HG02938 (cell line): ENCODE results near the gene CELA3A.
"Not testable (repeated sequence)": the region's sequence is repeated elsewhere in the genome, so short reads cannot be mapped to it uniquely, and the experiment has no call there.

Source experiments
- ATAC-seq: cut with Tn5 transposase; IDR thresholded peaks from one replicate; pipeline ENCODE4 v1.9.1; 2021; ENCODE audit warnings: mild to moderate bottlenecking, moderate library complexity; ENCODE audit not compliant: unreplicated experiment

Gene CELA3A

GRCh38 chr1:22012752-22013151, 11.3 kb downstream of the CELA3A start:
- ATAC-seq, result not testable (repeated sequence)

DNA sequence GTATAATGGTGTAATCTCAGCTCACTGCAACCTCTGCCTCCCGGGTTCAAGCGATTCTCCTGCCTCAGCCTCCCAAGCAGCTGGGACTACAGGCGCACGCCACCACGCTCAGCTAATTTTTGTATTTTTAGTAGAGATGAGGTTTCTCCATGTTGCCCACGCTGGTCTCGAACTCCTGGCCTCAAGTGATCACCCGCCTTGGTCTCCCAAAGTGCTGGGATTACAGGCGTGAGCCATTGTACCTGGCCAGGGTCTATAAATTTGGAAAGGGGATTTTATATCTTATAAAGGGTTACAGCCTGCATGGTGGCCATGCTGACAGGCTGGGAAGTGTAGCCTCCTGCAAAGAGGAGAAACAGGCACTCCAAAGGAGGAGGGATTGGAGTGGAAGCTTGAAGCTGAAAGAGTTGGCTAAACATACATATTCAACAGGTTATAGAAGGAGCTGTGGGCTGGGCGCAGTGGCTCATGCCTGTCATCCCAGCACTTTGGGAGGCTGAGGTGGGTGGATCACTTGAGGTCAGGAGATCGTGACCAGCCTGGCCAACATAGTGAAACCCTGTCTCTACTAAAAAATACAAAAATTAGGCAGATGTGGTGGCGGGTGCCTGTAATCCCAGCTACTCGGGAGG, 13.2 kb downstream of the CELA3A start:
- ATAC-seq, result not testable (repeated sequence)

DNA sequence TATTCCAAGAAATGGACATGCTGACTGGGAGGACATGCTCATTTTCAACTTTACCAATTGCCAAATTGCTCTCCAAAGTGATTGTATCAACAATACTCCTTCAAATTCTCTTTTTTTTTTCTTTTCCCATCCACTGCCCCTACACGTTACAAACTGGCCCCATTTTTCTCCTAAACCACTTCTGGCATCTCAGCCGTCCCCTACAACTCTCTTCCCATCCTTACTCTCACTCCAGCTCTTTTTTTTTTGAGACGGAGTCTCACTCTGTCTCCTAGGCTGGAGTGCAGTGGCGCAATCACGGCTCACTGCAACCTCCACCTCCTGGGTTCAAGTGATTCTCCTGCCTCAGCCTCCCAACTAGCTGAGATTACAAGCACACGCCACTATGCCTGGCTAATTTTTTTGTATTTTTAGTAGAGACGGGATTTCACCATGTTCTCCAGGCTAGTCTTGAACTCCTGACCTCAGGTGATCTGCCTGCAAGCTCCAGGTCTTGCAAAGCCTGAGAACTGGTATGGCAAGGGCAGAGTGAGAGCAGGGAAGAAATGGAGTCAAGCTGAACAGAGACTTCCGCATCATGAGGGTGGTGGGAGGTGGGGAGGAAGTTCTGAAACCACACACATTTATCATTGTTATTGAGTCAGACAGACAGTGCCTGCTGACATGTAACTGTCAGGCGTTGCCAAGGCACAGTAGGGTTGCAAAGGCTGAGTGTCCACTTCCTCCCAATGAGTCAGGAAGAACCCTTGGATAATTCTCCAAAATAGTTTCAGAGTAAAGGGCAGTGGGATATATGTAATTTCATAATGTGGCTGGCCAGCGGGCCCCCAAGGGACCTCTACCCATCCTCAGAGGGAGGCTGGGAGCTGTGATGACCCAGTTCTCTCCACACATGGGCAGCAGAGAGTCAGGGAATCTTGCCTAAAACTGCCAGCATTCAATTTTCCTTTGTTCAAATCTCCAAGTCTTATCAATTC, 17.4 kb downstream of the CELA3A start:
- no peak for ATAC-seq

DNA sequence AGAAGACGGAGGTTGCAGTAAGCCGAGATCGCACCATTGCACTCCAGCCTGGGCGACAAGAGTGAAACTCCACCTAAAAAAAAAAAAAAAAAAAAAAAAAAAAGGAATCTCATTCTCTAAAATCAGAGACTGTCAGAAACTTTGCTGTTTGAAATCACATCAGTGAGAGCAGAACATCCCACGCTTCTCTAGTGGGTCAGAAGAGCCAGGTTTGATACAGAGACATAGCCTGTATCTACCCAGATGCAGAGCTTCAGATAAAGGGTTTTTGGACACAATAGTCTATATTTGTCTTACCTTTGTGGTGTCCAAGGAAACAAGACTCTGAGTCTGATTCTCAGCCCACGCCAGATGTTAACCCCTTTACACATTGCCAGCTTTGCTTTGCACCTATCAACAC, 19.6 kb downstream of the CELA3A start:
- no peak for ATAC-seq

DNA sequence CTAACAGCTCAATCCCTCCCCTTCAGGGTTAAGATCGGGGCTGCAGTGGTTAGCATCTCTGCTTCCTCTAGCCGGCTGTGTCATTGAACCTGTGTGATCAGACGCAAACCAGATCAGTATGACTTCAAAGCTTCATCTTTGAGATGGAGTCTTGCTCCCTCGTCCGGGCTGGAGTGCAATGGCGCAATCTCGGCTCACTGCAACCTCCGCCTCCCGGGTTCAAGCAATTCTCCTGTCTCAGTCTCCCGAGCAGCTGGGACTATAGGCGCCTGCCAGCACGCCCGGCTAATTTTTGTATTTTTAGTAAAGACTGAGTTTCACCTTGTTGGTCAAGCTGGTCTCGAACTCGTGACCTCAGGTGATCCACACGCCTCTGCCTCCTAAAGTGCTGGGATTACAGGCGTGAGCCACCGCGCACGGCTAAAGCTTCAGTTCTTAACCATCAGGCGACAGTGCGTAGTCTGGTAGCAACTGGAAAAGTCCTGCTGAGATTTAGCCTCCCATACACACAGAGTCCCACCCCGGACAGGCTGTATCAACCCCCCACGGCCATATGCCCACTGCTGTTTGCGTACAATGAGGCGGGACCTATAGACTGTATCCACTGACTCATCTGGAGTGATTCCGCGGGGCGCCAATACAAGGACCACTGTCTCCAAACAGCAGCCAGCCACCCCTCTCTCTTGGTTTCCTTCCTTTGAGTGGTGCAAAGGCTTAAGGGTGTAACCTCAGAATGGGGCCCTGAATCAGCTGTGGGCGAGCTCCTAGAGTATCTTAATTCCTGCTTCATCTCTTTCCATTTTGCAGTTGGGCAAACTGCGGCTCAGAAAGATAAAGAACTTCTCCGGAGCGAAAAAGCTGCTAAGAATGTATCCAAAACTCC, 23.3 kb downstream of the CELA3A start:
- peak; percentile 34 for ATAC-seq

DNA sequence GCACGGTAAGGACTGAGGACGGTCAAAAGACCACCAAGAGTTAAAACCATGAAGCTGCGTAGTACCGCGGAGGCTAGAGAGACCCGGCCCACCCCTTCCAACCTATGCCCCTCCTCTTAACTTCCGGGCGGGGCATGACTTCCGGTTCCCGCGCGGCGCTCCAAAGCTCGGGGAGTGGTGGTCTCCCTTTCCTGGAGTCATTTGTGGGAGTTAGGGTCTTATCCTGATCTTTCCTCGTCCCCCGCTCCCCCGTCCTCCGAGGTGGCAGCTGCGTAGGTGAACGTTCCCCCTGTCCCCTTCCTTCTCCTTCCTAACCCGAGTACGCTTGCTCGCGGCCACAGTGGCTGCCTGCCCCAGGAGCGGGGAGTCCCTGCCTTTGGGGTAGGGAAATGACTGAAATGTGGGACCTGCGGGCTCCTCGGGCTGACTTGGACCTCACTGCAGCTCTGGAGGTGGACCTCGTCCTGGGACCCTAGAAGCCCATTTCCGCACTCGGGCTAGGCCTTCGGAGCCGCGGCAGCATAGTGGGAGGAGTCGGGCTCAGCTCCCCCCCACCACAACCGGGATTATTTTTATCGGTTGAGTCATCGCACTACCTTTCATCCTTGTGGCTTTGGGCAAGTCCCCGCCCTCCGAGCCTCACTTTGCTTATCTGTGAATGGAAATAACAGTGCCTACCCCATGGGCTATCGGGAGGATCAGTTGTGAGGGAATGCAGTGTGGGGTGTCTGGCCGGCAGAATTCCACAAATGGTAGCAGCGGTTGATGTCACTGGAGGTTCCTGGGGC, 24.1 kb downstream of the CELA3A start:
- ATAC-seq, result peak; percentile 62

GRCh38 chr1:22026924-22027289, 25.4 kb downstream of the CELA3A start:
- ATAC-seq, result no peak

GRCh38 chr1:22030057-22030456, 28.6 kb downstream of the CELA3A start:
- ATAC-seq, result no peak

- ATAC-seq, result no peak
Measured at GRCh38 chr1:22030473-22030872, 29.0 kb downstream of the CELA3A start.

GRCh38 chr1:22031214-22031962, 29.9 kb downstream of the CELA3A start:
- ATAC-seq, result no peak

GRCh38 chr1:22034834-22035233, 33.4 kb downstream of the CELA3A start:
- ATAC-seq, result not testable (repeated sequence)

GRCh38 chr1:22037520-22037919, 36.1 kb downstream of the CELA3A start:
- no peak for ATAC-seq

GRCh38 chr1:22038036-22038435, 36.6 kb downstream of the CELA3A start:
- no peak for ATAC-seq

DNA sequence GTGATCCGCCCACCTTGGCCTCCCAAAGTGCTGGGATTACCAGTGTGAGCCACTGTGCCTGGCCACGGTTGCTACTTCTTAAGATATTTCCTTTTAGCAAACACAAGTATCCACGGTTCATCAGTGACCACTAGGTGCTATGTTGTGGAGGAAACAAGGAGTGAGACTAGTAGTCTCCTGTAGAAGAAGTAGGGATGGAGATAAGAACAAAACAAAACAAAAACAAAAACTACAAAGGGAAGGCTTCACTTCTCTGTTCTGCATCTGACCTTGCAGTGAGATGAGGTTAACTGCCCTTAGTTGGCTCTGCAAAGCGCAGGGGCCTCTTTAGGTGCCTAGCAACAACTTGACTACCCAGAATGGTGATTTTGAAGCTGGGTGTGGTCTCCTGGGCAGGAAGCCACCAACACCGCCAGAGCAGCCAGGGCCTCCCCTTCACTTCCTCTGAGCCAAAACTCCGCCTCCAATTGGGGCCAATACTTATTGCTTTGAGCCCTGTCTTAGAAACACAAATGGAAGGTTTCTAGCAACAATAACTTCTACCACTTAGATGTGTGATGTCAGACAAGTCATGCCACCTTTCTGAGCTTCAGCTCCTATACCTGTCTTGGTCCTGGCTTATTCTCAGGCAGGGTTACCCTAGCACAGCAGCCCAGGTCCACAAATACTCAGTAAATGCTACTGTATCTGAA, 38.3 kb downstream of the CELA3A start:
- ATAC-seq, result peak; percentile 95

DNA sequence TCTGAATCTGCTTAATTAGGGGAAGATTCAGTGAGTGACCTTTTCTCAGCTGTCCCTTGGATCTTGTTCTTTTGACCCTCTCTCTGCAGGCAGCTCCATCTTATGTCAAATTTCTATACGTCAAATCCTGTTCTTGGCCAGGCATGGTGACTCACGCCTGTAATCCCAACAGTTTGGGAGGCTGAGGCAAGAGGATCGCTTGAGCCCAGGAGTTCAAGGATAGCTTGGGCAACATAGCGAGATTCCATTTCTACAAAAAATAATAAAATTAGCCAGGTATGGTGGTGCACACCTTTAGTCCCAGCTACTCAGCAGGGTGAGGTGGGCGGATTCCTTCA, 38.8 kb downstream of the CELA3A start:
- ATAC-seq, result no peak

- no peak for ATAC-seq
Measured at GRCh38 chr1:22041505-22041904, 40.0 kb downstream of the CELA3A start.

DNA sequence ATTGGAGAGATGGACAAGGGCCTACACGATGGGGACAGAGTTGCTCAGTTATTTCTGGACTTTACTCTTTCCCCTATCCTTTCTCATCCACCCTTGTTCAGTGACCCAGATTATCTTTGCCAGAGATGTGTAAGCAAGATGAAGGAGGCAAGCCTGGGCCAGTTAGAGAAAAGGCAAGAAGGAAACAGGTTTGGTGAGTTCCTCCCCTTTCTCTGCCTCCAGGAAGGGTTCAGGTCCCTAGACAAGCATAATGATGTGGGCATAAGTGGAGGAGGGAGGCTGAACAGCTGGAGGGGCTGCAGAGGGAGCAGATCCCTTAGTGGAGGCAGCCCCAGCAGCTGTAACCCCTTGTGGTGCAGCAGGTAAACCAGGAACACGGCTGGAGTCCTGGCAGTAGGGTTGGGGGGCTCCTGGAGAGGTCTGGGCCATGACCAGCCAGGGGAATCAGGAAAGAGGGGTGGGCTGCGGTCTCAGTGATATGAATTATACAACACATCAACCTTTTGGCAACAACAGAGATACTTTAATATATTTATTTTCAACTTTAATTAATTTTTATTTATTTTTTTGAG, 41.8 kb downstream of the CELA3A start:
- no peak for ATAC-seq

DNA sequence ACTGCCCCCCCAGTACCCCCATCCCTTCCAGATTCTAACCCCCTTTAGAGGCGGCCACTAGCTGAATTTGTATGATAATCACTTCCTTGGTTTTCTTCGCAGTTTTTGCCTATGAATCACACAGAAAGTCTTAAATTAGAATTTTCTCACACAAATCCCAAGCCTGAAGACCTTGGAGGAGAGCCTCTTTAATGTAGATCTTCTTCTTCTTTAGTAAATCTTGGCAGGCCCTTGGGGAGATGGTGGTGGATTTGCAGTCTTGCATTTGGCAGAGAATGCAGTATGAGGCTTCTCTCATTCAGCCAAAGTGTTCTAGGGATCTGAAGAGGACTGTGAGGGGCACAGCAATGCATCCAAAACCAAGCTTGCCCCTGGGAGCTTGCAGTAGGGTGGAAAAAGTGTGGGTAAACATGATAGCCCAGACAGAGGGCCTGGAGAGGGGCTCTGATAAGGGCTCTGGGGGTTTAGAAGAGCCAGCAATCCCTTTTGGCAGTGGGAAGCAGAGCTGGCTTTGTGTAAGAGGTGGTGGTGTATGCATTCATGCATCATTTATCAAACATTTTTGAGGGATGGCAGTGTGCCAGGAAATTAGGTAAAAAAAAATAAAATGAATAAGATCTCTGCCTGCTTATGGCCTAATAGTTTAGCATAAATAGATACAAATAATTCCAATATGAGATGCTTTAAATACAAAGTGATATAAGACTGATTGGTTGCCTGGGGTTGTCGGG, 43.4 kb downstream of the CELA3A start:
- no peak for ATAC-seq
